RWPE1 (cell line): ENCODE data around the gene GLS.
"Not testable (repeated sequence)": the region's sequence is repeated elsewhere in the genome, so short reads cannot be mapped to it uniquely, and the experiment has no call there.

Source experiments
- CTCF ChIA-PET: fragments of 350-600 bp; sonication (Branson Sonifier 250); formaldehyde crosslinking; extraction: SDS; loops from one replicate; lab custom pipeline; 2021; lab: Yijun Ruan, JAX
- POLR2A ChIA-PET: fragments of 400-600 bp; formaldehyde crosslinking; extraction: SDS; loops from one replicate; lab custom pipeline; 2020; ENCODE audit warnings: antibody characterized with exemption; ENCODE audit not compliant: low non-redundant PET; lab: Yijun Ruan, JAX
- DNase-seq: peaks from one replicate; pipeline ENCODE4 v3.0.0; 2012; ENCODE audit warnings: low spot score
- H3K27ac ChIP-seq: fragments of 450-650 bp; 2 replicates; pipeline ENCODE4 v1.5.1; 2017
- TF ChIP-seq, protein P1 (sequence below): fragments of 450-650 bp; conservative IDR thresholded peaks from 2 replicates; pipeline ENCODE4 v1.5.1; 2017; ENCODE audit warnings: low read depth, mild to moderate bottlenecking

The GLS gene

DNA sequence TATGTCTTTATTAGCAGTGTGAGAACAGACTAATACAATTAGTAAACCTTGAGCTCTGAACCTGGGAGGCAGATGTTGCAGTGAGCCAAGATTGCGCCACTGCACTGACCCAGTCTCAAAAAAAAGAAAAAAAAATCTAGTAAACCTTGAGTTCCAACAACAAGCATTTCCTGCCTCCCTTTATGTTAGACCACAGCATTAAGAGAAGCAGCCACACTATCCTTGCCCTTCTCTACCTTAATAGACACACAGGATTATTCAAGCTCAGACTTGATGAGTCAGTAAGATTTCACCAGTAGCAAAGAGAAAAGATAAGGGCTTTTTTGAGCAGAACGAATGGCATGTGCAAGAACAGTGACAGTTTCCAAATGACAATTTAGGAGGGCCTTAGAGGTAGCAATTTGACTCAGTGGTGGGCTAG is 18.0 kb upstream of the GLS start:
- H3K27ac ChIP-seq, result no peak overlapping the region
- ChIA-PET CTCF (interaction anchor here (0.7 to 1.7 kb wide), 3 partner anchors 12 to 1399 kb away, joined by 4 to 5 read pairs (median 4); no protein-coding TSS in a partner anchor), POLR2A (no interaction called here)
- no peak for DNase-seq
- TF ChIP-seq, protein P1, sequence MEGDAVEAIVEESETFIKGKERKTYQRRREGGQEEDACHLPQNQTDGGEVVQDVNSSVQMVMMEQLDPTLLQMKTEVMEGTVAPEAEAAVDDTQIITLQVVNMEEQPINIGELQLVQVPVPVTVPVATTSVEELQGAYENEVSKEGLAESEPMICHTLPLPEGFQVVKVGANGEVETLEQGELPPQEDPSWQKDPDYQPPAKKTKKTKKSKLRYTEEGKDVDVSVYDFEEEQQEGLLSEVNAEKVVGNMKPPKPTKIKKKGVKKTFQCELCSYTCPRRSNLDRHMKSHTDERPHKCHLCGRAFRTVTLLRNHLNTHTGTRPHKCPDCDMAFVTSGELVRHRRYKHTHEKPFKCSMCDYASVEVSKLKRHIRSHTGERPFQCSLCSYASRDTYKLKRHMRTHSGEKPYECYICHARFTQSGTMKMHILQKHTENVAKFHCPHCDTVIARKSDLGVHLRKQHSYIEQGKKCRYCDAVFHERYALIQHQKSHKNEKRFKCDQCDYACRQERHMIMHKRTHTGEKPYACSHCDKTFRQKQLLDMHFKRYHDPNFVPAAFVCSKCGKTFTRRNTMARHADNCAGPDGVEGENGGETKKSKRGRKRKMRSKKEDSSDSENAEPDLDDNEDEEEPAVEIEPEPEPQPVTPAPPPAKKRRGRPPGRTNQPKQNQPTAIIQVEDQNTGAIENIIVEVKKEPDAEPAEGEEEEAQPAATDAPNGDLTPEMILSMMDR, result no peak

DNA sequence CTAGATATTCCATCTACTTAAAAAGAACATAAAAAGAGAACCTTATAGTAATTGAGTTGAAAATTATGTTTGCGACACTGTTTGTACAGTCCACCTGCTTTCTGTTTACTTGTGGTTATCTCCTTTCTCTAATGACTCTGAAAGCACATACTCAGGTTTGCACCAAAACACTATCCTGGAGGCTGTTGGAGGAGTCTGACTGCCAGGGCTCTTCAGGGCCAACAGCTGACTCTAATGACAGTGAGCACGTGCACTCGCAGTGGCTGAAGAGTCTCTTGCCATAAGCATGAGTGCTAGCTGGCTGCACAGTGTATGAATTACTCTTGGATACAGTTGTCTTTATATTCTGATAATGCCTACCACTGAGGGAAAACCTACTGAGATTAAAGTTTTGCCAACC is 16.7 kb upstream of the GLS start:
- ChIA-PET POLR2A (no interaction called here), CTCF (no interaction called here)
- DNase-seq, result no peak
- TF ChIP-seq, protein P1, result no peak
- no peak overlapping the region for H3K27ac ChIP-seq

DNA sequence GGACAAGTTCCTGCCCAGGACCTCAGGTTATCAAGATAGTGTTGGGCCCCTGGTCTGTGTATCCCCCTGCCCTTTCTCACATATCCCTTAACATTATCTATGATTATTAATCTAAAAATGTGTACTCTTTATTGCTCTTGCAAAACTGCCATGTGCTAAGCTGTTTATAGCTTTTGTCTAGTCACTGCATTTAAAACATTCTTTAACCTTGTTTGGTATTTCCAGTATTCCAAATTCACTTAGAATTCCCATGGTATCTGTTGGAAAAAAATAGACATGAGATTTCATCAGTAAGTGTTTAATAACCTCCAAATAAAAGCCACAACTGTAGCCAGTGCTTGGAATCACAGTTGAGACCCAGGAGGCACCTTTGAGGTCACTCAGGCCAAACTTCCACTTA is 16.2 kb upstream of the GLS start:
- no peak for DNase-seq
- no peak overlapping the region for H3K27ac ChIP-seq
- POLR2A ChIA-PET, result no interaction called here
- CTCF ChIA-PET, result interaction anchor here (0.6 kb wide), 1 partner anchor 536 kb away, joined by 3 read pairs; no protein-coding TSS in a partner anchor
- TF ChIP-seq, protein P1, result no peak

DNA sequence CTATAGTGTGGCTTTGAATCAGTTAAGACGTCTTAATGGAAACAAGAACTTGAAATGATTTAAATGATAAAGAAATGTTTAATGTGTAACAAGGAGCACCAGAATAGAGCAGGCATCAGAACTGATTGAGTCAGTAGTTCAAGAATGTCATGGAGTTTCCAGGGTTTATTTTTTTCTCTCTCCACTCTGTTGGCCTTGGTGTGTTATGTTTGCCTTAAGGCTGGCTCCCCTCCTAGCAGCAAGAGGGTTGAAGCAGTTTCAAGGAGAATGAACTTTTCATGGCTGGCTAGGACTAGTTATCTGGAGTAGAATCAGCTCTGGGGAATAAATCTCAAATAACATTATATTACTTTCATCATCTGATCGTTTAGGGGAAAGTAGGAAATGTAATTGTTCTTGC is 13.4 kb upstream of the GLS start:
- ChIA-PET CTCF (interaction anchor here (0.8 kb wide), 1 partner anchor 66 kb away, joined by 6 read pairs; no protein-coding TSS in a partner anchor), POLR2A (no interaction called here)
- no peak for DNase-seq
- TF ChIP-seq, protein P1, result no peak
- H3K27ac ChIP-seq, result no peak overlapping the region

DNA sequence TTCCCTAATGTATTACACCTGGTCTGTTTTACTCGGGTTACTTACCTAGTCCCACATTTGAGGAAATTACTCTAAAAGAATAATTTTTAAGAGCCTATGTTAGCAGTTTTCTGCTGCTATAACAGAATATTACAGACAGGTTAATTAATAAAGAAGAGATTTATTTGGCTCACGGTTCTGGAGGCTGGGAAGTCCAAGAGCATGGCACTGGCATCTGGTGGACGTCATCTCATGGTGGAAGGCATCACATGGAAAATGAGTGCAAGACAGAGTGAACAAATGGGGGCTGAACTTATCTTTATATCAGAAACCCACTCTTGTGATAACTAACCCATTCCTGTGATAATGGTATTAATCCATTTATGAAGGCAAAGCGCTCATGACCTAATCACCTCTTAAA is 12.8 kb upstream of the GLS start:
- ChIA-PET CTCF (interaction anchor here (0.8 kb wide), 1 partner anchor 67 kb away, joined by 6 read pairs; no protein-coding TSS in a partner anchor), POLR2A (no interaction called here)
- TF ChIP-seq, protein P1, result no peak
- H3K27ac ChIP-seq, result no peak overlapping the region
- DNase-seq, result no peak

DNA sequence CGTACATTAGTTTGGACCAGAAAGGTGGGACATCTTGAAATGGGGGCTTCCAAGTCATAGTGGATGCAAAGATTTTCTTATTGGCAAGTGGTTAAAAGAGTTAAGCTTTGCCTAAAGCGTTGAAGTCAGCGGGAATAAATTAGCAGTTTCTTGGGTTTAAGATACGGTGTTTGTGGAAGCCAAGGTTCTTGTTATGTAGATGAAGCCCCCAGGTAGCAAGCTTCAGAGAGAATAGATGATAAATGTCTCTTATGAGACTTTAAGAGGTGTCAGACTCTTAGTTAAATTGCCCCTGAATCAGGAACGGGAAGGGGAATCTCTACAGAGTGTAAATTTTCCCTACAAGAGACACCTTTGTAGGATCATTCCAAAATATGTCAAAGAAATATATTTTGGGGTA is 10.9 kb upstream of the GLS start:
- no peak for DNase-seq
- POLR2A ChIA-PET, result no interaction called here
- CTCF ChIA-PET, result interaction anchor here (0.5 kb wide), 1 partner anchor 25 kb away, joined by 3 read pairs; no protein-coding TSS in a partner anchor
- TF ChIP-seq, protein P1, result no peak
- no peak overlapping the region for H3K27ac ChIP-seq

DNA sequence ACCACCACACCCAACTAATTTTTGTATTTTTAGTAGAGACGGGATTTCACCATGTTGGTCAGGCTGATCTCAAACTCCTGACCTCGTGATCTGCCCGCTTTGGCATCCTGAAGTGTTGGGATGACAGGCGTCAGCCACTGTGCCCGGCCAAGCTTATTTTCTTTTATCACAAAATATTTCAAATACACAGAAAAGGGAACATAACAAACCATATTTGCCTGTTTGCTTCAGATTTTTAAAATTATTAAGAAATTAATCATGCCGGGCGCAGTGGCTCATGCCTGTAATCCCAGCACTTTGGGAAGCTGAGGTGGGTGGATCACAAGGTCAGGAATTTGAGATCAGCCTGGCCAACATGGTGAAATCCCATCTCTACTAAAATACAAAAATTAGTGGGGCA is 7.2 kb upstream of the GLS start:
- POLR2A ChIA-PET, H3K27ac ChIP-seq, CTCF ChIA-PET, DNase-seq: not testable (repeated sequence)
